H1 (cell line): ENCODE data around the gene KRT75. TPM values are rescaled to one million over a fixed set of nuclear protein-coding genes. Genes with fewer than 3 reads are reported as not detected.

ENCODE experiments used
- CTCF ChIA-PET: fragments of 300-600 bp; sonication (Branson Sonifier 250); formaldehyde crosslinking; loops from one replicate; lab custom pipeline; 2021; ENCODE audit not compliant: partially characterized antibody; lab: Charles Lee
- POLR2A ChIA-PET: fragments of 300-600 bp; sonication (Branson Sonifier 250); formaldehyde crosslinking; loops from one replicate; lab custom pipeline; 2021; ENCODE audit warnings: inconsistent platforms; ENCODE audit not compliant: partially characterized antibody; lab: Charles Lee
- DNase-seq, 2 experiments: peaks; one replicate each; pipeline versions ENCODE4 v3.0.0 to v3.0.0-alpha.2; 2010 to 2022; ENCODE audit warnings: low spot score in 2 of 2, low read depth in 1 of 2, mixed read lengths in 1 of 2
- FAIRE-seq: peaks from 2 replicates; lab custom pipeline; 2011; peaks lifted over from hg19 to GRCh38; lab: Jason Lieb, UNC
- H2AFZ ChIP-seq: 2 replicates; pipeline ENCODE4 v1.8.1; 2012; ENCODE audit warnings: low read length, inconsistent platforms
- H2AK5ac ChIP-seq: 2 replicates; pipeline ENCODE4 v1.6.1; 2013; ENCODE audit warnings: low read depth, low read length
- H2BK120ac ChIP-seq: replicated peaks from 2 replicates; pipeline ENCODE3; 2013; ENCODE audit warnings: low read depth, low read length, inconsistent platforms
- H2BK12ac ChIP-seq: 2 replicates; pipeline ENCODE4 v1.6.1; 2013; ENCODE audit warnings: low read depth, low read length
- H2BK15ac ChIP-seq: 2 replicates; pipeline ENCODE4 v1.6.1; 2013; ENCODE audit warnings: low read length
- H2BK20ac ChIP-seq: 2 replicates; pipeline ENCODE4 v1.6.1; 2013; ENCODE audit warnings: low read length
- H2BK5ac ChIP-seq: 2 replicates; pipeline ENCODE4 v1.6.1; 2013; ENCODE audit warnings: low read depth, low read length
- H3K14ac ChIP-seq: 2 replicates; pipeline ENCODE4 v1.6.1; 2013; ENCODE audit warnings: inconsistent platforms; ENCODE audit not compliant: insufficient read length
- H3K18ac ChIP-seq: 2 replicates; pipeline ENCODE4 v1.6.1; 2013; ENCODE audit warnings: low read length; ENCODE audit errors: extremely low read depth
- H3K23ac ChIP-seq: 2 replicates; pipeline ENCODE4 v1.6.1; 2013; ENCODE audit warnings: inconsistent platforms; ENCODE audit not compliant: insufficient read length
- H3K23me2 ChIP-seq: 2 replicates; pipeline ENCODE4 v1.6.1; 2013; ENCODE audit warnings: low read depth, low read length
- H3K27ac ChIP-seq: 2 replicates; pipeline ENCODE4 v1.6.1; 2011; ENCODE audit warnings: low read depth, low read length, inconsistent platforms
- H3K27me3 ChIP-seq, 4 experiments: replicated peaks in 1 of 4; 1 replicate in 1 of 4; 2 replicates in 3 of 4; pipeline versions ENCODE4 v1.6.1 to v1.8.1; 2011 to 2013; ENCODE audit warnings: low read length in 3 of 4, mild to moderate bottlenecking in 3 of 4, inconsistent platforms in 2 of 4, mixed read lengths in 2 of 4, moderate library complexity in 1 of 4; ENCODE audit not compliant: control insufficient read depth in 3 of 4, insufficient read depth in 3 of 4; ENCODE audit errors: extremely low read depth in 1 of 4
- H3K36me3 ChIP-seq, 4 experiments: 2 replicates each; pipeline versions ENCODE4 v1.6.1 to v1.8.1; 2011 to 2013; ENCODE audit warnings: mild to moderate bottlenecking in 4 of 4, low read length in 3 of 4, moderate library complexity in 2 of 4, control low read depth in 1 of 4, inconsistent platforms in 1 of 4; ENCODE audit not compliant: insufficient read depth in 4 of 4, control insufficient read depth in 2 of 4
- H3K4ac ChIP-seq: replicated peaks from 2 replicates; pipeline ENCODE3; 2013; ENCODE audit warnings: low read length, low read depth, mixed read lengths, inconsistent platforms; ENCODE audit not compliant: insufficient read length
- H3K4me1 ChIP-seq, 4 experiments: replicated peaks in 1 of 4; 1 replicate in 1 of 4; 2 replicates in 3 of 4; pipeline versions ENCODE4 v1.6.1 to v1.8.1; 2011 to 2013; ENCODE audit warnings: low read length in 3 of 4, inconsistent platforms in 2 of 4, mixed read lengths in 1 of 4; ENCODE audit not compliant: insufficient read depth in 4 of 4, control insufficient read depth in 3 of 4
- H3K4me2 ChIP-seq, 2 experiments: 2 replicates each; pipeline versions ENCODE4 v1.6.1 to v1.8.1; 2011 to 2013; ENCODE audit warnings: low read depth in 2 of 2, low read length in 2 of 2, control low read depth in 1 of 2, inconsistent platforms in 1 of 2, mild to moderate bottlenecking in 1 of 2; ENCODE audit not compliant: insufficient read depth in 1 of 2
- H3K4me3 ChIP-seq, 4 experiments: fragments of 200-600, 300-600 bp in 1 of 4; sonication (generic), shearing (Covaris generic), sonication (Bioruptor Twin) in 1 of 4; 2 replicates each; pipeline versions ENCODE4 v1.5.1 to v1.8.1; 2011 to 2016; ENCODE audit warnings: low read length in 4 of 4, low read depth in 3 of 4, control low read depth in 2 of 4, inconsistent platforms in 2 of 4, mild to moderate bottlenecking in 2 of 4, mixed read lengths in 1 of 4, moderate library complexity in 1 of 4; ENCODE audit not compliant: insufficient read depth in 2 of 4; ENCODE audit errors: extremely low read depth in 1 of 4
- H3K56ac ChIP-seq: replicated peaks from 2 replicates; pipeline ENCODE3; 2013; ENCODE audit warnings: low read depth, mild to moderate bottlenecking, mixed read lengths, low read length, inconsistent platforms; ENCODE audit not compliant: insufficient read length
- H3K79me1 ChIP-seq: 2 replicates; pipeline ENCODE4 v1.6.1; 2013; ENCODE audit warnings: low read depth, low read length, control low read depth
- H3K79me2 ChIP-seq, 2 experiments: 2 replicates each; pipeline versions ENCODE4 v1.6.1 to v1.8.1; 2012 to 2013; ENCODE audit warnings: low read length in 2 of 2, mild to moderate bottlenecking in 2 of 2, inconsistent platforms in 1 of 2; ENCODE audit not compliant: insufficient read depth in 2 of 2, control insufficient read depth in 1 of 2
- H3K9ac ChIP-seq, 4 experiments: replicated peaks in 1 of 4; 1 replicate in 1 of 4; 2 replicates in 3 of 4; pipeline versions ENCODE4 v1.6.1 to v1.8.1; 2011 to 2013; ENCODE audit warnings: low read depth in 3 of 4, low read length in 3 of 4, control low read depth in 2 of 4, mild to moderate bottlenecking in 2 of 4, moderate library complexity in 2 of 4, inconsistent platforms in 1 of 4; ENCODE audit errors: extremely low read depth in 1 of 4
- H3K9me3 ChIP-seq, 2 experiments: 2 replicates each; pipeline versions ENCODE4 v1.6.1 to v1.8.1; 2012 to 2013; ENCODE audit warnings: mild to moderate bottlenecking in 2 of 2, moderate library complexity in 2 of 2, control low read depth in 1 of 2, inconsistent platforms in 1 of 2, low read depth in 1 of 2, low read length in 1 of 2, mixed read lengths in 1 of 2; ENCODE audit not compliant: insufficient read depth in 2 of 2
- H4K20me1 ChIP-seq, 2 experiments: replicated peaks in 1 of 2; 2 replicates each; pipeline versions ENCODE3 to v1.8.1; 2011 to 2013; ENCODE audit warnings: inconsistent platforms in 2 of 2, low read length in 2 of 2, mild to moderate bottlenecking in 1 of 2; ENCODE audit not compliant: insufficient read depth in 2 of 2, control insufficient read depth in 1 of 2
- H4K5ac ChIP-seq: 2 replicates; pipeline ENCODE4 v1.6.1; 2013; ENCODE audit warnings: low read length, low read depth, mixed read lengths, inconsistent platforms; ENCODE audit not compliant: insufficient read length
- H4K8ac ChIP-seq: 2 replicates; pipeline ENCODE4 v1.8.0; 2013; ENCODE audit warnings: mild to moderate bottlenecking, moderate library complexity, low read length, inconsistent platforms; ENCODE audit not compliant: insufficient read depth; ENCODE audit errors: extremely low read depth
- H4K91ac ChIP-seq: replicated peaks from 2 replicates; pipeline ENCODE3; 2013; ENCODE audit warnings: low read length, mixed read lengths, inconsistent platforms; ENCODE audit not compliant: insufficient read length
- EGR1 ChIP-seq: IDR thresholded peaks from 2 replicates; pipeline ENCODE4 v1.6.1; 2011; ENCODE audit warnings: low read depth, low read length, borderline replicate concordance
- GABPA ChIP-seq: IDR thresholded peaks from 2 replicates; pipeline ENCODE4 v1.6.1; 2011; ENCODE audit warnings: mild to moderate bottlenecking, low read length, moderate library complexity, borderline replicate concordance; ENCODE audit not compliant: insufficient read depth
- TAF1 ChIP-seq: IDR thresholded peaks from 2 replicates; pipeline ENCODE4 v1.6.1; 2011; ENCODE audit warnings: mild to moderate bottlenecking, low read depth, low read length
- YY1 ChIP-seq: IDR thresholded peaks from 2 replicates; pipeline ENCODE4 v1.6.1; 2011; ENCODE audit warnings: low read depth, mild to moderate bottlenecking, low read length
- WGBS, 2 experiments: shearing (Covaris generic) in 1 of 2; methylation state at CpG; one replicate each; pipeline versions ENCODE4 v1.1.6 to v1.1.7; 2013 to 2015; ENCODE audit warnings: low lambda C conversion rate in 2 of 2, mixed read lengths in 2 of 2, inconsistent platforms in 1 of 2, low coverage in 1 of 2, missing lambda C conversion rate in 1 of 2; ENCODE audit not compliant: insufficient replicate concordance in 2 of 2, insufficient coverage in 1 of 2, insufficient read length in 1 of 2; ENCODE audit errors: extremely low coverage in 1 of 2, missing lambda C conversion rate in 1 of 2; 5-methylcytosine and 5-hydroxymethylcytosine counted together
- polyA plus RNA-seq, 7 experiments: library from polyadenylated mRNA; depleted of rRNA in 3 of 7; stranded (reverse) in 5 of 7; unstranded in 2 of 7; fragments of >200 nt in 5 of 7; fragments of 200-250 nt in 2 of 7; gene quantifications; 1 replicate in 5 of 7; 2 replicates in 1 of 7; 4 replicates in 1 of 7; pipeline versions ENCODE4 v1.2.1 to v1.2.3, GENCODE V29; 2011 to 2013; ENCODE audit warnings: missing spikeins in 2 of 7, mixed read lengths in 2 of 7
- total RNA-seq: library from RNA; stranded (reverse); fragmentation: NEBNext Ultra II Directional; extraction: Animal tissue kit (Norgen Biotek cat#: 25700); gene quantifications from 2 replicates; pipeline ENCODE4 v1.2.1, GENCODE V29; 2021

Gene KRT75
- total and polyA plus RNA-seq, 2 of the 8 experiments (the other 6 are each of a cell fraction or from before 2014, with no cell fraction given): not detected

- Histone ChIP-seq H4K5ac (no peak overlapping the region), H3K27me3 (no peaks in the 10 kb centered on the region), H3K4ac (no peak overlapping the region), H3K4me1 (no peaks in the 10 kb centered on the region), H3K79me2 (no peaks in the 10 kb centered on the region), H2BK15ac (no peak overlapping the region), H4K8ac (no peak overlapping the region), H4K20me1 (no peaks in the 10 kb centered on the region), H3K18ac (no peak overlapping the region), H2BK5ac (no peak overlapping the region), H3K9me3 (no peaks in the 10 kb centered on the region; a peak in 3 of 4 replicates), H3K36me3 (no peaks in the 10 kb centered on the region)
- POLR2A ChIA-PET: no interaction called here
- TF ChIP-seq YY1: no peak
- TF ChIP-seq GABPA: no peak
- no peak for TF ChIP-seq TAF1
- TF ChIP-seq EGR1: no peak
- TF ChIP-seq, all 59 proteins: peak for 0
- Histone ChIP-seq H3K4me3 (no peak overlapping the region), H3K79me1 (no peaks in the 10 kb centered on the region), H2AK5ac (no peak overlapping the region), H2BK20ac (no peak overlapping the region), H2AFZ (no peak overlapping the region), H2BK12ac (no peak overlapping the region), H4K91ac (no peak overlapping the region), H3K56ac (no peak overlapping the region), H3K14ac (no peak overlapping the region), H2BK120ac (no peak overlapping the region), H3K27ac (no peak overlapping the region), H3K23ac (no peak overlapping the region), H3K23me2 (no peaks in the 10 kb centered on the region), H3K9ac (no peak overlapping the region), H3K4me2 (no peak overlapping the region)
- FAIRE-seq (no peak), DNase-seq (no peak)
- WGBS, 2 experiments: 92% methylated on average over 2 of the region's 2 CpGs; no CpG with 5 or more reads in 1 of the 2 experiments
- CTCF ChIA-PET: interaction anchor here (0.6 to 1.6 kb wide), 4 partner anchors 71 to 391 kb away, joined by 3 to 4 read pairs (median 4); no protein-coding TSS in a partner anchor
These were observed 40.0 kb upstream of the KRT75 start for GRCh38 chr12:52474212-52474611.
